K562 (cell line): ENCODE data around the gene HRH1. TPM values are rescaled to one million over a fixed set of nuclear protein-coding genes. Genes with fewer than 3 reads are reported as not detected.

Experiments used
- ATAC-seq: fragments of 200-7000 bp; cut with Tn5 transposase; 3 replicates; pipeline ENCODE4 v1.9.1; 2020; ENCODE audit warnings: moderate library complexity
- BruUV-seq: library from RNA; stranded (reverse); fragments of 400-500 nt; replicated peaks from 2 replicates; lab custom pipeline; 2021; lab: Mats Ljungman, UMichigan
- CTCF ChIA-PET: fragments of 300-600 bp; formaldehyde crosslinking; extraction: SDS; loops from one replicate; lab custom pipeline; 2021; ENCODE audit warnings: low intra/inter-chr PET ratio; lab: Yijun Ruan, JAX
- POLR2A ChIA-PET: fragments of 300-600, 350-650 bp; sonication (Branson Sonifier 250); formaldehyde crosslinking; extraction: SDS; loops from one replicate; lab custom pipeline; 2021; ENCODE audit warnings: antibody characterized with exemption, inconsistent platforms; lab: Yijun Ruan, JAX
- DNase-seq, 4 experiments: peaks; one replicate each; pipeline versions ENCODE4 v3.0.0 to v3.0.0-alpha.2; 2011 to 2018; ENCODE audit warnings: low spot score in 3 of 4, mixed read lengths in 3 of 4; ENCODE audit errors: extremely low read depth in 1 of 4
- FAIRE-seq: peaks from 2 replicates; lab custom pipeline; 2011; peaks lifted over from hg19 to GRCh38; lab: Jason Lieb, UNC
- H2AFZ ChIP-seq: 2 replicates; pipeline ENCODE4 v1.6.0; 2011; ENCODE audit warnings: low read depth, low read length, control low read depth, inconsistent platforms
- H3K27ac ChIP-seq: fragments of 200-600 bp; 3 replicates; pipeline ENCODE4 v1.8.0; 2011; ENCODE audit warnings: low read depth, mild to moderate bottlenecking, control low read depth, inconsistent platforms, low read length, moderate library complexity, mixed read lengths; ENCODE audit errors: extremely low read depth
- H3K27me3 ChIP-seq, 2 experiments: fragments of 300-600 bp in 1 of 2; 2 replicates in 1 of 2; 3 replicates in 1 of 2; pipeline versions ENCODE4 v1.6.0 to v1.8.0; 2011; ENCODE audit warnings: inconsistent platforms in 2 of 2, low read length in 2 of 2, mild to moderate bottlenecking in 1 of 2, mixed read lengths in 1 of 2, moderate library complexity in 1 of 2; ENCODE audit not compliant: control insufficient read depth in 2 of 2, insufficient read depth in 2 of 2
- H3K36me3 ChIP-seq: fragments of 300-600 bp; 3 replicates; pipeline ENCODE4 v1.8.0; 2011; ENCODE audit warnings: mild to moderate bottlenecking, low read length, inconsistent platforms; ENCODE audit not compliant: control insufficient read depth, insufficient read depth
- H3K4me1 ChIP-seq, 2 experiments: fragments of 200-600 bp in 1 of 2; replicated peaks in 1 of 2; 2 replicates in 1 of 2; 3 replicates in 1 of 2; pipeline versions ENCODE4 v1.5.1 to v1.8.0; 2011; ENCODE audit warnings: inconsistent platforms in 2 of 2, low read length in 2 of 2, mild to moderate bottlenecking in 1 of 2, mixed read lengths in 1 of 2, moderate library complexity in 1 of 2; ENCODE audit not compliant: control insufficient read depth in 2 of 2, insufficient read depth in 2 of 2
- H3K4me2 ChIP-seq: 2 replicates; pipeline ENCODE4 v1.6.1; 2011; ENCODE audit warnings: low read length, control low read depth, inconsistent platforms, mixed read lengths; ENCODE audit not compliant: insufficient read depth
- H3K4me3 ChIP-seq: fragments of 200-600 bp; sonication (generic), shearing (Covaris generic); 2 replicates; pipeline ENCODE4 v1.5.1; 2016; ENCODE audit warnings: control low read depth, inconsistent platforms
- H3K79me2 ChIP-seq: fragments of 200-600 bp; 3 replicates; pipeline ENCODE4 v1.8.0; 2011; ENCODE audit warnings: low read length, inconsistent platforms; ENCODE audit not compliant: control insufficient read depth, insufficient read depth
- H3K9ac ChIP-seq, 2 experiments: 2 replicates each; pipeline versions ENCODE4 v1.6.0 to v1.6.1; 2011; ENCODE audit warnings: low read depth in 2 of 2, low read length in 2 of 2, control low read depth in 1 of 2, inconsistent platforms in 1 of 2, mild to moderate bottlenecking in 1 of 2, mixed read lengths in 1 of 2; ENCODE audit not compliant: insufficient read depth in 1 of 2
- H3K9me1 ChIP-seq: one replicate; pipeline ENCODE4 v1.6.0; 2011; ENCODE audit warnings: inconsistent platforms, mild to moderate bottlenecking, low read length, moderate library complexity; ENCODE audit not compliant: control insufficient read depth, insufficient read depth
- H3K9me3 ChIP-seq: replicated peaks from 2 replicates; pipeline ENCODE4 v1.5.1; 2011; ENCODE audit warnings: low read depth, low read length, inconsistent platforms; ENCODE audit not compliant: control insufficient read depth, insufficient read depth
- H4K20me1 ChIP-seq: replicated peaks from 2 replicates; pipeline ENCODE4 v1.6.1; 2011; ENCODE audit warnings: low read length, inconsistent platforms, mixed read lengths; ENCODE audit not compliant: control insufficient read depth, insufficient read depth
- KLF16 ChIP-seq: IDR thresholded peaks from 2 replicates; pipeline ENCODE4 v1.6.1; 2016; ENCODE audit warnings: antibody characterized with exemption
- YY1 ChIP-seq, 3 experiments: IDR thresholded peaks; 2 replicates each; pipeline ENCODE4 v1.6.1; 2011; ENCODE audit warnings: low read length in 2 of 3, mild to moderate bottlenecking in 2 of 3, moderate library complexity in 2 of 3, borderline replicate concordance in 1 of 3, control low read depth in 1 of 3, low read depth in 1 of 3; ENCODE audit not compliant: insufficient read depth in 3 of 3, insufficient replicate concordance in 2 of 3, control insufficient read depth in 1 of 3, insufficient read length in 1 of 3; ENCODE audit errors: extremely low read depth in 1 of 3
- ZNF512 ChIP-seq: IDR thresholded peaks from 2 replicates; pipeline ENCODE4 v1.6.1; 2016; ENCODE audit warnings: missing genetic modification characterization, missing compliant biosample characterization
- WGBS: fragments of 100-300 bp; shearing (Covaris generic); methylation state at CpG from one replicate; pipeline ENCODE4 v1.1.6; 2016; ENCODE audit warnings: low coverage, mixed read lengths; ENCODE audit not compliant: insufficient coverage; ENCODE audit errors: missing lambda C conversion rate; 5-methylcytosine and 5-hydroxymethylcytosine counted together
- in situ Hi-C: fragments of 300-500 bp; cut with MboI; formaldehyde crosslinking; loops from 4 replicates; pipeline ENCODE4 v1.15.0; 2018; ENCODE audit warnings: inconsistent platforms, mixed read lengths
- intact Hi-C: fragments of 100-400 bp; cut with micrococcal nuclease; formaldehyde crosslinking; loops from 2 replicates; pipeline ENCODE4 v1.14.2; 2022
- polyA plus RNA-seq, 8 experiments: library from polyadenylated mRNA; depleted of rRNA in 4 of 8; stranded (reverse) in 5 of 8; unstranded in 3 of 8; fragments of >200 nt; fragmentation: Nextera tagmentation in 2 of 8; fragmentation: Illumina TruSeq in 1 of 8; extraction: Ambion mirVana in 2 of 8; extraction: Trizol in 1 of 8; gene quantifications; 2 replicates each; pipeline versions ENCODE4 v1.2.1 to v1.2.3, GENCODE V29; 2011 to 2014; ENCODE audit warnings: inconsistent platforms in 1 of 8, missing spikeins in 1 of 8
- total RNA-seq, 7 experiments: library from RNA; depleted of rRNA in 6 of 7; stranded (reverse); fragments of >200 nt in 6 of 7; fragmentation: Illumina TruSeq in 2 of 7; extraction: Trizol in 2 of 7; gene quantifications; 2 replicates each; pipeline versions ENCODE4 v1.2.1 to v1.2.3, GENCODE V29; 2011 to 2021; ENCODE audit warnings: low replicate concordance in 1 of 7
- TF ChIP-seq, protein P1 (sequence below): fragments of 450-650 bp; IDR thresholded peaks from 2 replicates; pipeline ENCODE4 v1.6.1; 2016; ENCODE audit warnings: mild to moderate bottlenecking, moderate library complexity

Gene HRH1
- total and polyA plus RNA-seq, 9 of the 15 experiments (the other 6 are each of a cell fraction or from before 2014, with no cell fraction given): 0.03 to 0.15 (median 0.06) TPM; not detected in 1

DNA sequence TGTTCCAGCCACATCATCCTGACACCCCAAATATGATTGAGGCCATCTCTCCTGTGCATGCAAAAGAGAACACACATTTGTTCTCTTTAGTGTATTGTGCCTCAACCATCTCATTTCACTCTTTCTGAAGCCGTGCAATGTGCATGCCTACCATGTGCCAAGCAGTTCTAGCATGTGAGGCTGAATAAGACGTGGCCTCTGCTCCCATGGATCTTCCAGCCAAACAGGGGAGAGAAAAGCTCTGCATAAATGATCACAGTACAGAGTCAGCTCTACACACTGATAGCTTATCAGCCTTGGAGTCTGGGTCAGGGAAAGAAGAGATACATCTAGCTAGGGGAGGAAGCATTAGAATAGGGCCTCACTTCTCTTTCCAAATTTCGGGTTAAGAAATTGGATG lies 69.7 kb downstream of the HRH1 start:
- DNase-seq: no peak
- peaks cover 0 to 3% of the 10 kb centered on the region in 2 experiments; a peak in 2 of 5 replicates for H3K4me1 ChIP-seq
- peaks cover 11 to 26% of the 10 kb centered on the region in 2 experiments for H3K27me3 ChIP-seq
- H3K27ac ChIP-seq: no peak overlapping the region
- no peak overlapping the region for H3K4me2 ChIP-seq
- no peaks in the 10 kb centered on the region for H4K20me1 ChIP-seq
- H3K4me3 ChIP-seq: no peak overlapping the region
- ChIA-PET POLR2A (interaction anchor here (0.7 to 1.2 kb wide), 2 partner anchors 21 to 48 kb away, joined by 3 to 4 read pairs; partner anchors contain the start of gene ATG7), CTCF (no interaction called here)
- H3K36me3 ChIP-seq: no peaks in the 10 kb centered on the region
- 11% methylated on average over 3 of the region's 3 CpGs for WGBS
- no peaks in the 10 kb centered on the region; the same call in 1 of the 2 replicates for H3K9me3 ChIP-seq
- no peak for ATAC-seq
- no peak overlapping the region for H2AFZ ChIP-seq
- H3K79me2 ChIP-seq: no peaks in the 10 kb centered on the region
- TF ChIP-seq KLF16 (no peak), YY1 (IDR thresholded peaks at IDR 0.05; ENCODE audit: borderline replicate concordance in 1 of 3, control insufficient read depth in 1 of 3, extremely low read depth in 1 of 3, insufficient read depth in 3 of 3, insufficient read length in 1 of 3, insufficient replicate concordance in 2 of 3, low read depth in 1 of 3, low read length in 2 of 3) (no peak), ZNF512 (tag) (no peak)
- TF ChIP-seq, protein P1, sequence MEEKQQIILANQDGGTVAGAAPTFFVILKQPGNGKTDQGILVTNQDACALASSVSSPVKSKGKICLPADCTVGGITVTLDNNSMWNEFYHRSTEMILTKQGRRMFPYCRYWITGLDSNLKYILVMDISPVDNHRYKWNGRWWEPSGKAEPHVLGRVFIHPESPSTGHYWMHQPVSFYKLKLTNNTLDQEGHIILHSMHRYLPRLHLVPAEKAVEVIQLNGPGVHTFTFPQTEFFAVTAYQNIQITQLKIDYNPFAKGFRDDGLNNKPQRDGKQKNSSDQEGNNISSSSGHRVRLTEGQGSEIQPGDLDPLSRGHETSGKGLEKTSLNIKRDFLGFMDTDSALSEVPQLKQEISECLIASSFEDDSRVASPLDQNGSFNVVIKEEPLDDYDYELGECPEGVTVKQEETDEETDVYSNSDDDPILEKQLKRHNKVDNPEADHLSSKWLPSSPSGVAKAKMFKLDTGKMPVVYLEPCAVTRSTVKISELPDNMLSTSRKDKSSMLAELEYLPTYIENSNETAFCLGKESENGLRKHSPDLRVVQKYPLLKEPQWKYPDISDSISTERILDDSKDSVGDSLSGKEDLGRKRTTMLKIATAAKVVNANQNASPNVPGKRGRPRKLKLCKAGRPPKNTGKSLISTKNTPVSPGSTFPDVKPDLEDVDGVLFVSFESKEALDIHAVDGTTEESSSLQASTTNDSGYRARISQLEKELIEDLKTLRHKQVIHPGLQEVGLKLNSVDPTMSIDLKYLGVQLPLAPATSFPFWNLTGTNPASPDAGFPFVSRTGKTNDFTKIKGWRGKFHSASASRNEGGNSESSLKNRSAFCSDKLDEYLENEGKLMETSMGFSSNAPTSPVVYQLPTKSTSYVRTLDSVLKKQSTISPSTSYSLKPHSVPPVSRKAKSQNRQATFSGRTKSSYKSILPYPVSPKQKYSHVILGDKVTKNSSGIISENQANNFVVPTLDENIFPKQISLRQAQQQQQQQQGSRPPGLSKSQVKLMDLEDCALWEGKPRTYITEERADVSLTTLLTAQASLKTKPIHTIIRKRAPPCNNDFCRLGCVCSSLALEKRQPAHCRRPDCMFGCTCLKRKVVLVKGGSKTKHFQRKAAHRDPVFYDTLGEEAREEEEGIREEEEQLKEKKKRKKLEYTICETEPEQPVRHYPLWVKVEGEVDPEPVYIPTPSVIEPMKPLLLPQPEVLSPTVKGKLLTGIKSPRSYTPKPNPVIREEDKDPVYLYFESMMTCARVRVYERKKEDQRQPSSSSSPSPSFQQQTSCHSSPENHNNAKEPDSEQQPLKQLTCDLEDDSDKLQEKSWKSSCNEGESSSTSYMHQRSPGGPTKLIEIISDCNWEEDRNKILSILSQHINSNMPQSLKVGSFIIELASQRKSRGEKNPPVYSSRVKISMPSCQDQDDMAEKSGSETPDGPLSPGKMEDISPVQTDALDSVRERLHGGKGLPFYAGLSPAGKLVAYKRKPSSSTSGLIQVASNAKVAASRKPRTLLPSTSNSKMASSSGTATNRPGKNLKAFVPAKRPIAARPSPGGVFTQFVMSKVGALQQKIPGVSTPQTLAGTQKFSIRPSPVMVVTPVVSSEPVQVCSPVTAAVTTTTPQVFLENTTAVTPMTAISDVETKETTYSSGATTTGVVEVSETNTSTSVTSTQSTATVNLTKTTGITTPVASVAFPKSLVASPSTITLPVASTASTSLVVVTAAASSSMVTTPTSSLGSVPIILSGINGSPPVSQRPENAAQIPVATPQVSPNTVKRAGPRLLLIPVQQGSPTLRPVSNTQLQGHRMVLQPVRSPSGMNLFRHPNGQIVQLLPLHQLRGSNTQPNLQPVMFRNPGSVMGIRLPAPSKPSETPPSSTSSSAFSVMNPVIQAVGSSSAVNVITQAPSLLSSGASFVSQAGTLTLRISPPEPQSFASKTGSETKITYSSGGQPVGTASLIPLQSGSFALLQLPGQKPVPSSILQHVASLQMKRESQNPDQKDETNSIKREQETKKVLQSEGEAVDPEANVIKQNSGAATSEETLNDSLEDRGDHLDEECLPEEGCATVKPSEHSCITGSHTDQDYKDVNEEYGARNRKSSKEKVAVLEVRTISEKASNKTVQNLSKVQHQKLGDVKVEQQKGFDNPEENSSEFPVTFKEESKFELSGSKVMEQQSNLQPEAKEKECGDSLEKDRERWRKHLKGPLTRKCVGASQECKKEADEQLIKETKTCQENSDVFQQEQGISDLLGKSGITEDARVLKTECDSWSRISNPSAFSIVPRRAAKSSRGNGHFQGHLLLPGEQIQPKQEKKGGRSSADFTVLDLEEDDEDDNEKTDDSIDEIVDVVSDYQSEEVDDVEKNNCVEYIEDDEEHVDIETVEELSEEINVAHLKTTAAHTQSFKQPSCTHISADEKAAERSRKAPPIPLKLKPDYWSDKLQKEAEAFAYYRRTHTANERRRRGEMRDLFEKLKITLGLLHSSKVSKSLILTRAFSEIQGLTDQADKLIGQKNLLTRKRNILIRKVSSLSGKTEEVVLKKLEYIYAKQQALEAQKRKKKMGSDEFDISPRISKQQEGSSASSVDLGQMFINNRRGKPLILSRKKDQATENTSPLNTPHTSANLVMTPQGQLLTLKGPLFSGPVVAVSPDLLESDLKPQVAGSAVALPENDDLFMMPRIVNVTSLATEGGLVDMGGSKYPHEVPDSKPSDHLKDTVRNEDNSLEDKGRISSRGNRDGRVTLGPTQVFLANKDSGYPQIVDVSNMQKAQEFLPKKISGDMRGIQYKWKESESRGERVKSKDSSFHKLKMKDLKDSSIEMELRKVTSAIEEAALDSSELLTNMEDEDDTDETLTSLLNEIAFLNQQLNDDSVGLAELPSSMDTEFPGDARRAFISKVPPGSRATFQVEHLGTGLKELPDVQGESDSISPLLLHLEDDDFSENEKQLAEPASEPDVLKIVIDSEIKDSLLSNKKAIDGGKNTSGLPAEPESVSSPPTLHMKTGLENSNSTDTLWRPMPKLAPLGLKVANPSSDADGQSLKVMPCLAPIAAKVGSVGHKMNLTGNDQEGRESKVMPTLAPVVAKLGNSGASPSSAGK: peak; percentile 31; the same call in 1 of the 2 replicates
- in situ Hi-C loops (no loop called here), intact Hi-C loops (no loop called here)
- H3K9ac ChIP-seq: no peak overlapping the region
- no peaks in the 10 kb centered on the region for H3K9me1 ChIP-seq
- no peak for FAIRE-seq
- BruUV-seq: no TSS peak
